ENCODE data around the gene FLVCR1. TPM values are rescaled to one million over a fixed set of nuclear protein-coding genes. Genes with fewer than 3 reads are reported as not detected.
"Not testable (repeated sequence)": the region's sequence is repeated elsewhere in the genome, so short reads cannot be mapped to it uniquely, and the experiment has no call there.

Gene FLVCR1
- total and polyA plus RNA-seq, 2 donors (not counting 3 experiments of a cell fraction or from before 2014, with no cell fraction given) = 3.2 to 11.9 TPM

DNA sequence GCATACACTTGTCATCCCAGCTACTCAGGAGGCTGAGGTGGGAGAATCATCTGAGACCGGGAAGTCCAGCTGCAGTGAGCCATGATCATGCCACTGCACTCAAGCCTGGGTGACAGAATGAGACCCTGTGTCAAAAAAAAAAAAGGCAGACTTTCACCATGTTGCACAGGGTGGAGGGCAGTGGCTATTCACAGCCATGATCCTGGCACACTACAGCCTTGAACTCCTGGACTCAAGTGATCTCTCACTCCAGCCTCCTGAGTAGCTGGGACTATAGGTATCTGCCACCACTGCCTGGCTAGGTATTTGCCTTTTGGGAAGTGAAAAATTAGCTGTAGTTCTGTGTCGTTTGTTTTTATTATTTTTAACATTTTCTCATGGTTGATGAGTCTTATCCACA, 29.7 kb upstream of the FLVCR1 start:
- Histone ChIP-seq H3K27me3 (ENCODE audit: control insufficient read depth in 2 of 2, insufficient read depth in 2 of 2, low read length in 2 of 2) (no peaks in the 10 kb centered on the region), H3K9me1 (replicated peaks; ENCODE audit: control insufficient read depth, extremely low read depth, insufficient read depth, low read length) (no peaks in the 10 kb centered on the region), H4K20me1 (replicated peaks; ENCODE audit: control insufficient read depth, extremely low read depth, insufficient read depth, low read length) (no peaks in the 10 kb centered on the region), H3K4me2 (ENCODE audit: insufficient read depth, low read length) (no peak overlapping the region), H3K79me2 (ENCODE audit: control insufficient read depth, insufficient read depth, low read length) (no peaks in the 10 kb centered on the region), H3K27ac (ENCODE audit: insufficient read depth, low read depth, low read length) (no peak overlapping the region), H3K4me3 (replicated peaks in 1 of 3; ENCODE audit: insufficient read depth in 1 of 3, low read depth in 1 of 3, low read length in 3 of 3) (no peak overlapping the region), H3K36me3 (ENCODE audit: control insufficient read depth in 2 of 2, extremely low read depth in 1 of 2, insufficient read depth in 2 of 2, low read length in 2 of 2) (no peaks in the 10 kb centered on the region), H3K9me3 (replicated peaks; ENCODE audit: control insufficient read depth, insufficient read depth, low read length) (peaks cover 3% of the 10 kb centered on the region), H2AFZ (ENCODE audit: low read depth, low read length) (no peak overlapping the region), H3K9ac (replicated peaks; ENCODE audit: extremely low read depth, insufficient read depth, low read length) (no peak overlapping the region), H3K4me1 (ENCODE audit: control insufficient read depth, extremely low read depth, insufficient read depth, low read length) (no peaks in the 10 kb centered on the region)
- TF ChIP-seq POLR2AphosphoS5 (IDR thresholded peaks at IDR 0.05; ENCODE audit: insufficient read depth, low read depth, low read length) (no peak), MYC (IDR thresholded peaks at IDR 0.05; ENCODE audit: low read depth, low read length) (no peak), FOS (IDR thresholded peaks at IDR 0.05; ENCODE audit: borderline replicate concordance, insufficient read depth, low read length) (no peak), EZH2 (IDR thresholded peaks at IDR 0.05; ENCODE audit: borderline replicate concordance, low read depth, low read length, severe bottlenecking) (no peak), GATA2 (IDR thresholded peaks at IDR 0.05; ENCODE audit: insufficient read depth, insufficient read length, low read depth, low read length) (no peak)
- TF ChIP-seq, protein P1, sequence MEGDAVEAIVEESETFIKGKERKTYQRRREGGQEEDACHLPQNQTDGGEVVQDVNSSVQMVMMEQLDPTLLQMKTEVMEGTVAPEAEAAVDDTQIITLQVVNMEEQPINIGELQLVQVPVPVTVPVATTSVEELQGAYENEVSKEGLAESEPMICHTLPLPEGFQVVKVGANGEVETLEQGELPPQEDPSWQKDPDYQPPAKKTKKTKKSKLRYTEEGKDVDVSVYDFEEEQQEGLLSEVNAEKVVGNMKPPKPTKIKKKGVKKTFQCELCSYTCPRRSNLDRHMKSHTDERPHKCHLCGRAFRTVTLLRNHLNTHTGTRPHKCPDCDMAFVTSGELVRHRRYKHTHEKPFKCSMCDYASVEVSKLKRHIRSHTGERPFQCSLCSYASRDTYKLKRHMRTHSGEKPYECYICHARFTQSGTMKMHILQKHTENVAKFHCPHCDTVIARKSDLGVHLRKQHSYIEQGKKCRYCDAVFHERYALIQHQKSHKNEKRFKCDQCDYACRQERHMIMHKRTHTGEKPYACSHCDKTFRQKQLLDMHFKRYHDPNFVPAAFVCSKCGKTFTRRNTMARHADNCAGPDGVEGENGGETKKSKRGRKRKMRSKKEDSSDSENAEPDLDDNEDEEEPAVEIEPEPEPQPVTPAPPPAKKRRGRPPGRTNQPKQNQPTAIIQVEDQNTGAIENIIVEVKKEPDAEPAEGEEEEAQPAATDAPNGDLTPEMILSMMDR (IDR thresholded peaks at IDR 0.05; ENCODE audit: extremely low read depth in 1 of 2, insufficient read depth in 1 of 2, low read depth in 1 of 2, low read length in 2 of 2) = no peak
- intact Hi-C loops (cut with micrococcal nuclease) = no loop called here
- CTCF ChIA-PET = interaction anchor here (2.0 kb wide), 1 partner anchor 13 kb away, joined by 6 read pairs; no protein-coding TSS in a partner anchor
- POLR2A ChIA-PET = no interaction called here
- no peak for FAIRE-seq
- no peak for DNase-seq (ENCODE audit: low read depth, low spot score)
- dilution Hi-C loops (cut with MboI; ENCODE audit: extremely low pct_ligation_motif_present, low sequenced_read_pairs) = no loop called here
- BruUV-seq (replicated peaks) = no TSS peak

DNA sequence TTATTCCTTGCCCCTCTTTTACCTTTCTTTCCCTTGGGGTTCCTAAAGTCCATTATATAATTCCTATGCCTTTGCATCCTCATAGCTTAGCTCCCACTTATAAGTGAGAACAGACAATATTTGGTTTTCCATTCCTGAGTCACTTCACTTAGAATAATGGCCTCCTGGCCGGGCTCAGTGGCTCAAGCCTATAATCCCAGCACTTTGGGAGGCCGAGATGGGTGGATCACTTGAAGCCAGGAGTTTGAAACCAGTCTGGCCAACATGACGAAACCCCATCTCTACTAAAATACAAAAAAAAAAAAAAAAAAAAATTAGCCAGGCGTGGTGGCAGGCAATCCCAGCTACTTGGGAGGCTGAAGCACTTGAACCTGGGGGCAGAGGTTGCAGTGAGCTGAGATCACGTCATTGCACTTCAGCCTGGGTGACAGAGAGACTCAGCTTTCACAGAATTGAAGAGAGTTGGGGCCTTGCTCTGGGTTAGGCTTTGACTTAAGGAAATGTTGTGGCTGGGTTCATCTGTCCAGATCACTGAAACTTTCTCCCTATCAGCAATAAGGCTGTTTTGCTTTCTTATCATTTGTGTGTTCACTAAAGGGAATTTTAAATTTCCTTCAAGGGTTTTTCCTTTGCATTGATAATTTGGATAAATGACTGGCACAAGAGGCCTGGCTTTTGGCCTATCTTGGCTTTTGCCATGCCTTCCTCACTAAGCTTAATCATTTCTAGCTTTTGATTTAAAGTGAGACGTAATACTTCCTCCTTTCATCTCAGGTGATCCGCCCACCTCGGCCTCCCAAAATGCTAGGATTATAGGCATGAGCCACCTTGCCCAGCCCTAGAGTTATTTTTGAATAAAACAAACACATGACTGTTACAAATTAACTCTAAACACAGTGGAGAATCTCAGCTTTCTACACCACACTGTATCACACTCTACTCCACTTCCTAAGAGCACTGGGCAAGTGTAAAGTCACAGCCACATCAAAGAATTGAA, 24.6 kb upstream of the FLVCR1 start:
- H4K20me1 ChIP-seq (replicated peaks; ENCODE audit: control insufficient read depth, extremely low read depth, insufficient read depth, low read length); H3K9ac ChIP-seq (replicated peaks; ENCODE audit: extremely low read depth, insufficient read depth, low read length); H3K4me3 ChIP-seq (replicated peaks in 1 of 3; ENCODE audit: insufficient read depth in 1 of 3, low read depth in 1 of 3, low read length in 3 of 3); H3K9me3 ChIP-seq (replicated peaks; ENCODE audit: control insufficient read depth, insufficient read depth, low read length); H3K36me3 ChIP-seq (ENCODE audit: control insufficient read depth in 2 of 2, extremely low read depth in 1 of 2, insufficient read depth in 2 of 2, low read length in 2 of 2); H3K9me1 ChIP-seq (replicated peaks; ENCODE audit: control insufficient read depth, extremely low read depth, insufficient read depth, low read length); H3K27me3 ChIP-seq (ENCODE audit: control insufficient read depth in 2 of 2, insufficient read depth in 2 of 2, low read length in 2 of 2); DNase-seq (ENCODE audit: low read depth, low spot score); H3K4me1 ChIP-seq (ENCODE audit: control insufficient read depth, extremely low read depth, insufficient read depth, low read length); H3K79me2 ChIP-seq (ENCODE audit: control insufficient read depth, insufficient read depth, low read length); dilution Hi-C loops (cut with MboI; ENCODE audit: extremely low pct_ligation_motif_present, low sequenced_read_pairs); H2AFZ ChIP-seq (ENCODE audit: low read depth, low read length); BruUV-seq (replicated peaks); H3K4me2 ChIP-seq (ENCODE audit: insufficient read depth, low read length); POLR2A ChIA-PET; H3K27ac ChIP-seq (ENCODE audit: insufficient read depth, low read depth, low read length); FAIRE-seq; intact Hi-C loops (cut with micrococcal nuclease): not testable (repeated sequence)
- CTCF ChIA-PET = interaction anchor here (1.2 to 1.6 kb wide), 3 partner anchors 14 to 84 kb away, joined by 3 to 6 read pairs (median 5); no protein-coding TSS in a partner anchor
